Hematopoietic multipotent progenitor cell (in vitro differentiated cells): ENCODE data around the gene FIG4. TPM values are rescaled to one million over a fixed set of nuclear protein-coding genes. Genes with fewer than 3 reads are reported as not detected.

ENCODE experiments used
- DNase-seq, 3 donors: peaks; one replicate each; pipeline ENCODE4 v3.0.0-alpha.2; 2011 to 2015; ENCODE audit warnings: low read depth in 2 of 3, low spot score in 2 of 3
- total RNA-seq: library from RNA; depleted of rRNA; stranded (reverse); fragments of >200 nt; gene quantifications from one replicate; pipeline ENCODE4 v1.2.3, GENCODE V29; 2012

The FIG4 gene
- total RNA-seq, 1 donor = 8.3 TPM

DNA sequence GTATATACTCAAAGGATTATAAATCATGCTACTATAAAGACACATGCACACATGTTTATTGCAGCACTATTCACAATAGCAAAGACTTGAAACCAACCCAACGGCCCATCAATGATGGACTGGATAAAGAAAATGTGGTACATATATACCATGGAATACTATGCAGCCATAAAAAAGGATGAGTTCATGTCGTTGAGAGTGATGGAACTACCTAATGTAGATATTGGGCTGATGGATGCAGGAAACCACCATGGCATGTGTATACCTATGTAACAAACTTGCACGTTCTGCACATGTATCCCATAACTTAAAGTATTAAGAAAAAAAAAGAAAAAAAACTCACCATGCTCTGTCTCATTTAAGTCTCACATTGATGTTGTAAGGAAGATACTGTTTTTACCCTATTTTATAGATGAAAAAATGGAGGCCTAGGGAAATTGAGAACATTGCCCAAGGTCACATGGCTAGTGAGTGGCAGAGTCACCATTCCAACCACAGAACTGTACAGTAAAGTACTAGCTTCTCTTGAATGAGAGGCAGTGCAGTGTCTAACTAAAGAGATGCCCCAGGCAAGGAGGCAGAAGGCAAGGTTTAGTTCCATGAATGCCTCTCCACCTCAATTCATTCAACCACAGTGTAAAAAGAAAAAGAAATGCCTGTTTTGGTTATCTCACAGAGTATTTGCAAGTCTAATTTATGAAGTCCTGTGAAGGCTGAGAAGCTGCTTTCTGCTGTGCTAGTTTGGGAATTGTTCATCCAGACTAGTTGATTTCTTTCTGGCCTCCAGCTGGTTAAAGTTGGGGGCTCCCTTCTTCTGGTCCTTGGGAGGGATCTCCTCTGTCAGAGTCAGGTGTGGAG lies 68.2 kb downstream of the FIG4 start:
- no peak for DNase-seq

DNA sequence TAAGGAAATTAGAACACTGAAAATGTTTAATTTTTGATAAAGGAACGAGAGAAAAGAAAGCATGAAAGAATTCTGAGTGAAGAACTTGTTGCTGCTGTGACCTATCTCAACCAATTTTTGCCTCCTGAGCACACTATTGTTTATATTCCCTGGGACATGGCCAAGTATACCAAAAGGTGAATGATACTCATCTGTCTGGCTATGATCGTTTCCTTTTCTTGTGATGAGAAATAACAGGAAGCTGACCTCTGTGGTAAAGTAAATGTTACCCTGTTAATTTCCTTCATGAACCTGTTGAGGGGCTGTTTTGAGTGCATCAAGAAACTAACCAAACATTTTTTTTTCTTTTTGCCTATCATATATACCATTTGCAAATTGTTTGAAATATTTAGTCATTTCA lies 69.1 kb downstream of the FIG4 start:
- peak in 1 of 3 donors; percentile 3 for DNase-seq

DNA sequence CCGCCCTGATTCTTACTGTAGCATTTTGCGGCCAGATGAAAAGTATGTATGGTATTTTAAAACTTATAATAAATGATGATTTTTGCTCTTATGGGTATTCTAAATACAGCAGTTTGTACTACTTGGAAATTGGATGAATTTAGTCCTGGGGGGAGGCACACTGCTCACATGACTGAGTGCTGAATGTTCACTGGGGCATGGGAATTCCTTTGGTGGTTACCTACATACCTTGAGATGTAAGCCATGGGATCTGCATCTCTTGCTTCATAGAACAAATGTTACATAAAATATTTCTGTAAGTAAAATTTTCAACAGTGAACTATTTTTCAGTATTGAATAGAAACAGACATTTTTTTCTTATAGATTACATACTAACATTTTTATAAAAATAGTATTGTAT lies 71.1 kb downstream of the FIG4 start:
- DNase-seq = no peak

DNA sequence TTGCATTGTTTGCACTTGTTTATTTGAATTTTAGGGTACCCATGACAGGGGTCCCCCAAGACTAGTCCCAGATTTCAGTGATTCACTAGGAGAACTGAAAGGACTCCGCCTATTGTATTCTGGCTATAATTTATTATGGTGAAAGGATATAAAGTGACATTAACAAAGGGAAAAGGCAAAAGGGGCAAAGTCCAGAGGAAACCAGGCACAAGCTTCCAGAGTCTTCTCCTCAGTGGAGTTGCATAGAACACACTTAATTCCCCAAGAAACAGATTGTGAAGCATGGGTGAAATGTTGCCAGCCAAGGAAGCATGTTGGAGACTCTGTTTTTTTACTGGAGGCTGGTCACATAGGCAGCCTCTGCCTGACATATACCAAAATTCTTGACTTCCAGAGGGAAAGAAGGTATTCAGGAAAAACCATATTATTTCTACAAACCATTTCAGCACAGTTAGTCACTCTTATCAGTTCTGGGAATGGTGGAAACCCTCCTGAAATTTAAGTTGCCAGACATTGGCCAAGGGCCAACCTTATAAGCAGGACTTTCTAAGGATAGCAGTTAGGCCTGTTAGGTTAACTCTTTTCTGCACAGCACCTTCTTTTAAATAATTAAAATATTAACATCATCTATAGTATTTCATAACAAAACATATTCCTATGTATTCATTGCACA lies 71.8 kb downstream of the FIG4 start:
- no peak for DNase-seq

DNA sequence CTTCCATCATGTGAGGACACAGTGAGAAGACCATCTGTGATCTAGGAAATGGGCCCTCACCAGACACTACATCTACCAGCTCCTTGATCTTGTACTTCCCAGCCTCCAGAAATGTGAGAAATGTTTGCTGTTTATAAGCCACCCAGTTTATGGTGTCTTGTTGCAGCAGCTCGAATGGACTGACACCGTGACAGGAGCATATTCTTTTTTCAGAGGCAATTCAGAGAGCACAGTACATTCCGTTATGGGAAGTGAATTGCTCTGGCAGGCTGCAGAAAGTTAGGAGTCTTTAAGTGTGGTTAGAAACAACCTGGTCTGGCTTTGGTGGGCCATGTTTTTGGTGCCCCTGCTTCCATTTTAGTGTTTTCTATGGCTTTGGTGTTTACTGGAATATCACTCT lies 75.1 kb downstream of the FIG4 start:
- no peak for DNase-seq

DNA sequence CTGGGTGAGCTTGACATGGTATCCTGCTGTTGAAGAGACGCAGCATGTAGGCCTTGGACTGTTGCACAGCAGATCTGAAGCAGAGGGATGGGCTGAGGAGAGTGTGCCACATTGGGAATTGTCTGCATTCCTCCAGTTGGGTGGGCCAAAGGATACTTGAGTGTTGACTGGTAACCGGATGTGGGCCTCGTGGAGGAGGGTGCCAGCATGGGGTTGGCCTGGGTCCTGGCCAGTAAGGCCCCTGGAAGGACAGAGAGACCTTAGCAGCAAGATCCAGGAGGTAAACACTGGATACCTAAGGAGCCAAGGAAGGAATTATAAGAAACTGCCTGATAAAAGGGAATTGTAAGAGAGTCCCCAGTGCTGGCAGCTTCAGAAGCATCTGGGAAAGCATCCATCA lies 76.9 kb downstream of the FIG4 start:
- DNase-seq = no peak

DNA sequence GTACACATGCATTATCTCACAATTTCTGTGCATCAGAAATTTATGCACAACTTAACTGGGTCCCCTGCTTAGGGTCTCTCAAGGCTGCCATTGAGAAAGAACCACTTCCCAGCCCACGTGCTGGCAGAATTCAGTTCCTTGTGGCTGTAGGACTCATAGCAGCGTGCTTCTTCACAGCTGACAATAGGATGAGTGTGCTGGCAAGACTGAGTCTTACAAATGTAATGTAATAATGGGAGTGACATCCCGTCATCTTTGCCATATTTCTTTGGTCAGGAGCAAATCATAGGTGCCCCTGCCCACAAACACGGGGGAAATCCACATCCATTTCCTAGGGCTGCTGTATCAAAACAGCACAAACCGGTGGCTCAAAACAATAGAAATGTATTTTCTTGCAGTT lies 77.4 kb downstream of the FIG4 start:
- DNase-seq = no peak

DNA sequence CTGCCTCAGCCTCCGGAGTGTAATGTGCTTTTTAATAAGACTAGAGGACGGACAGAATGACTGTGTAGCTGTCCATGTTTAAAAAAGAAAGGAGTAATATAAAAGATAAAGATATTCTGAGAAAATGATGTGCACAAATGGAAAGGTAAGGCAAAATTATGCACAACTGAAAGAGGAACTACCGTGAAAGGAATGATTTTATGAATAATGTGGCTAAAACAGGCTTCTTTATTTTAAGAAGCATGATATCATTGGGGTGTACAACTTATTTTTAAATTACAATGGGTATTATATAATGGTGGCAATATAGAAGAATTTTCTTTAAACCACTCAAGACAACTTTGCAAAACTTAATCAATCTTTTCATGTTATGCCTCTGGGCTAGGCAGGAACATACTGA lies 78.1 kb downstream of the FIG4 start:
- DNase-seq = no peak

DNA sequence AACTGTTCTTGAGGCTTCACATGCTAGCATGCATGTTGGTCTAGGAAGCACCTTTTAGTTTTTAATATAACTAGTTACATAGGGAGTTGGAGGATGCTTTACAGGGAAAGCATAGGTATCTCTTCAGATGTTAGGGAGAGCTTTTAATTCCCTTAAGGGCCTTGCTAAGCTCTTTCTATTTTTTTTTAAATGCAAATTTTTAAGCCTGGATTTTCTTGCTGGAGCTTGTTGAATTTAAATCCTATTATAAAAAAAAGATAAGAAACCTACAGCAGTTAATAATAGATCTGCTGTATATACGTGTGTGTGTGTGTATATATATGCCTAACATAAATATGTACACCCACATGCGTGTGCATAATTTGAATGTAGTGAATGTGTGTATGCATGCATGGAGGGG lies 79.0 kb downstream of the FIG4 start:
- no peak for DNase-seq

DNA sequence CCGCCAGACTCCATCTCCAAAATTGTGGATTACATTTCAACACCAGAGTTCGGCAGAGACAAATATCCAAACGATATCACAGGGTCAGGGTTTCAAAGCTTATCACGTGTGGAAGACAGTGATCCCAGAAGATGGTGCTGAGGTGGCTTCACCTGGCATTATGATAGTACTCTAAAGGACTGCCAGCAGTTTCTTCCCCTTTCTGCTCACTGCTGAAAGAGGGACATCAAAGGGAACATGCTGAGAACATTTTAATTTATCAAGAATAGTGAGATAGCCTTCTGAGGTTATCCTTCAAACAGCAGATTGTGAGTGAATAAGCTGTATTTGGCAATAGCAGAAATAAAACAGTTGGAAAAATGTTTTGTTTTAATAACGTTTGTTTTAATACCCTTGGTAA lies 79.7 kb downstream of the FIG4 start:
- DNase-seq = no peak

DNA sequence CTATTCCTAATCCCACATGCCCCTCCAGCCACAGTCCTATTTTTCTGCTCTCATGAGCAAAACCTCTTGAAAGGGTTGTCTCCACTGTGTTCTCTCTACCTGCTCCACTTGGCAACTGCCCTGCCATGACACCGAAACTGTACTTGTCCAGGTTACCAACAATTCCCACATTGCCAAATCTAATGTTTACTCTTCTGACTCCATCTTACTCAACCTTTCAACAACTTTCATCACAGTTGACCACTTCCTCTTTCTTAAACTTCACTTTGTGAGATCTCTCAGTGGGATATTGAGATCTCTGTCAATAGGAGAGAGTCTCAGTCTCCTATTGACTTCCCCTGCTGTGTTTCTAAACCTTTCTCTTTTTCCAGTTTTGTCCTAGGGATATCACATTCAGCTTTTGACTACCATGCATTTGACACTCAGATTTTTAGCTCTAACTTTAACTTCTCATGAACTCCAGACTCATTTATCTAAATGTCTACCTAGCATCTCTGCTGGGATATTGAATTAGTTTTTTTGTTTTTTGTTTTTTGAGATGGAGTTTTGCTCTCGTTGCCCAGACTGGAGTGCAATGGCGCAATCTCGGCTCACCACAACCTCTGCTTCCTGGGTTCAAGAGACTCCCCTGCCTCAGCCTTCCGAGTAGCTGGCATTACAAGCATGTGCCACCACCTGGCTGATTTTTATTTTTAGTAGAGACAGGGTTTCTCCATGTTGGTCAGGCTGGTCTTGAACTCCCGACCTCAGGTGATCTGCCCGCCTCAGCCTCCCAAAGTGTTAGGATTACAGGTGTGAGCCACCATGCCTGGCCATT lies 81.1 kb downstream of the FIG4 start:
- DNase-seq = peak in 1 of 3 donors; percentile 11

DNA sequence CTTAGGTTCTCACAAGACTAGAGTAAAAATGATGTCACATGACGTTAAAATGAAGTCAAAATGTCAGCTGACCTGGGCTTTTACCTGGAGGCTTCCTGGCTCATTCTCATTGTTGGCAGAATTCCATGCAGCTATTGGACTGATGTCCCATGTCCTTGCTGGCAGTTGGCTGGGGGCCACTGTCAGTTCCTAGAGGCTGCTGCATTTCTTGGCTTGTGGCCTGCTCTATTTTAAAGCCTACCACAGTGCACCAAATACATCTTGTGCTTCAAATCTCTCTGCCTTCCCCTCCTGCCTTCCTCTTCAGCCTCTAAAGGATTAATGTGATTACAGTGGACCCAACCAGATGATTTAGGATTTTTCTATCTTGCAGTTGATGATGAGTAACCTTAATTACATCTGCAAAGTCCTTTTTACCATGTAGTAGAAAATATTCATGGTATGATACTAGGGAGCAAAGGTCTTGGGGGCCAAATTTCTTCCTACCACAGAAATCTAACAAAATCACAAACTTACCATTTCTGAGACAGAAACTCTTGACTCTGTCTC lies 81.9 kb downstream of the FIG4 start:
- DNase-seq = no peak

DNA sequence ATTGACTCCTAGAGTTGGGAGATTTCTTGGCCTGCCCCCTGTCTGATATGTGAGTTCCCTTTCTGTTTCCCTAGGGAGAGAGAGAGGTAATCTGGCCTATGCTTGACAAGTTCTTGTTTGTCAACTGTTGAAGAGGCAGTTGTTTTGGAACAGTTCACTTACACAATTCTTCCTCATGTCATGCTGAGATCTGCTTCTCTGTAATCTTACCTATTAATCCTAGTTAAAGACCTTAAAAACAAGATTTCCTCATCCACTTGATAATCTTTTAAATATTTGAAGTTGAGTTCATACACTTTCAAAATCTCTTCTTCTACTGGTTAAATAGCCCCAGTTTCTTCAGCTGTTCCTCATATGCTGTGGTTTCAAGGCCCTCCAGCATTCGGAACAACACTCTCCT lies 89.9 kb downstream of the FIG4 start:
- no peak for DNase-seq

DNA sequence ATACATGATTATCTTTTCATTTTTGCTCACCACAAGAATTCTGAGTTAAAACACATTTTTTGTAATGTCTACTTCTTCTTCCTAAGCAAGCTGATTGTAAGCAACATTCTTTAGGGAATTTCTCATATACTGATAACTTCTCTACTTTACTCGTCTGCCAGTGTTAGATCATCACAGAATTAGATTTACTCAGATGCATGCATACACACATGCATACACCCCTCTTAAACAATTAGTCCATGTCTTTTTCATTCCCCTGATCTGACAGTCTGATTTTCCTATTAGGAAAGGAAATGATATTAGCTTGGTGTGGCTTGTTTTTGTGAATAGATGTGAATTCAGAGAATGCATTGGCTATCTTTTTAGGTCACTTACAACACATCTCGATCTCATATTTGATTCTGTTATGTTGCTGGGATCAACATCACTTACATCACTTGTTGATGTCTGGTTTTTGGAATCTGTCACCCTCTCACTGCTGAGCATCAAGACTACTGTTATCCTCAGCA lies 91.4 kb downstream of the FIG4 start:
- DNase-seq = no peak

DNA sequence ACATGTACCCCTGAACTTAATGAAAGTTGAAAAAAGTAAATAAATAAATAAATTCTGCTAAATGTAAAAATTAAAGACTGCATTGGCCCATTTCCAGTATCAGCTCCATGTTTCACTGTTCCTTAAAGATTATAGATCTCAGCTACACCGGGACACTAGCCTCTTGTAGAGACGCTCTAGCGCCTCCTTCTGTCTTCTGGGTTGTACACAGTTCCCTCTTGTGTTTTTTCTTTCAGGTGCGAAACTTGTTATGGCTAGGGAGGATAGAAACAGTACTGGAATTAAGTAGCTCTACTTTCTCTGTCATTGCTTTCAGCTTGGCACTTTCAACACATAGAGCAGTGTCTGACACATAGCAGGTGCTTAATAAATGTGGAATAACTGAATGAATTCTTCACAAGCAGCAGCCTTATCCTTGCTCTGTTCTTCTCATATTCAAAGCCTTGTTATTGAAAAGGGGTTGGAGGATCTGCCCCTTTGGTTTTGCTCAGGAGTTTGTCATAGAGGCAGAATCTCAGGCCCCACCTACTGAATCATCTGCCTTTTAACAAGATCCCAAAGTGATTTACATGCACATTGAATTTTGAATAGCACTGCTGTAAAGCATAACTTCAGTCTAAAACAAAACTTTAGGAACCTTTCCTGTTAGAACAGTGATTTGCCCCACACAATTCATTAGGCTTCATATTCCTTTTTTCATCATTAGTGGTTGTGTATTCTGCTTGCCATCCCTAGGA lies 92.3 kb downstream of the FIG4 start:
- DNase-seq = no peak

DNA sequence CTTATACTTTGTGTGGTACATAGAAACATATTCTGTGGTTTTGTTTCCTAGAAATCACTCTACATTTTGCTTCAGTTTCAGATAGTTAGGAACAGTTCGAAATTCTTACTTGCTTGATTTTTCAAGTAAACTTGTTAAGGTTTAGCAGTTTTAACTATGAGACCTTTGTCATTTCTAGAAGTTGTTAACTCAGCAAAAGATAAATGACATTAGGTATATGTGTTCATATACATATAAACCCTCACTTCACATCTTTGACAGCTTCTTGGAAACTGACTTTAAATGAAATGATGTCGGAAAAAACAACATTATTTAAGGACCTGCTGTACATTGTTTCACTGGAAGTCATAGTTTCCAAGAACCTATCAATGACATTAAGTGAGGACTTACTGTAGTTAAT lies 96.2 kb downstream of the FIG4 start:
- DNase-seq = no peak

DNA sequence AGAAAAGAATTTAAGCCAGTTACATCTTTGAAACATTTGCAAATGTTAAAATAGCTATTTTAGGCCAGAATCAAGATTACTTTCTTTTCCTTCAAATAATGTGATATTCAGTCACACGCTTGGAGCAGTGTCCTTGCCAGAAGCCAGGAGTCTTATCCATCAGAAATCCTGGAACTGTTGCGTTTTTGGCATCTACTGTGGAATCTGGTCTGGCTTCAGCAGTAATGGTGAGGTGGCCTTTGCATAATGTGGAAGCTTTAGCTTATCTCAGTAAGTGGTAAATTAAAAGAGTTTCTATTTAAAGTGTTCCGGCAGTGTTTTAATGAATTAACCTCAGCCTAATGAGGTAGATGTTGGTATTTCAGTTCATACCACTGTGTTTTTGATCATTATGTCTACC lies 97.6 kb downstream of the FIG4 start:
- DNase-seq = no peak

DNA sequence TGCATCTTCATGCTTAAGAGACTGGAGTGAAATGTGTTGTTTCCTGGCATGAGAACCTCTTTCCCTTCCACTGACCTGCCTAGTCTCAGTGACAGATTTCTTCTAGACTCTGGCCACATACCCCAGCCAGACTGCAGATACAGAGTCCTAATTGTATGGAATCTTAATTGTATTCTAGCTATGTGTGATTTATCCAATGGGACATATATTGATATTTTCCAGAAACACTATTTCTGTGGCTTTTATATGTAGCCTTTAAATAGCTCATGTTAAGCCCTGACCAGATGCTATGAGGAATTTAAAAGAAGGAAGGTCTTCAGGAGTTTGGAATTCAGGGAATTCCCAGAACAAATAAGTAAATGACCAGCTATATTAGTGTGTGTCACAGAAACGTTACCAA lies 99.0 kb downstream of the FIG4 start:
- no peak for DNase-seq

DNA sequence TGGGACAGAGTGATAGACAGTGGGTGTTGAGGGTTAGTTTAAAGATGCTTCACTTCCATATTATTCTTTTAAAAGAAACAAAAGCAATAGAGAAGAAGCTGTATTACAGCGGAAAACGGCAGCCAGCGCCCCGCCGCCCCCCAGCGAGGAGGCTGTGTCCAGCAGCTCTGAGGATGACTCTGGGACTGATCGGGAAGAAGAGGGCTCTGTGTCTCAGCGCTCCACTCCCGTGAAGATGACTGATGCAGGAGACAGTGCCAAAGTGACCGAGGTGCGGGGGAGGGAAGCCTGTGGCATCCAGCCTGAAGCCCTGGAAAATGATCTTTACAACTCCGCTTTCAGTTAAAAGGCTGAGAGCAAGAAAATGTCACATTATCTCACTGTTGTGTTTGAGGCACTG lies 100.2 kb downstream of the FIG4 start:
- no peak for DNase-seq

DNA sequence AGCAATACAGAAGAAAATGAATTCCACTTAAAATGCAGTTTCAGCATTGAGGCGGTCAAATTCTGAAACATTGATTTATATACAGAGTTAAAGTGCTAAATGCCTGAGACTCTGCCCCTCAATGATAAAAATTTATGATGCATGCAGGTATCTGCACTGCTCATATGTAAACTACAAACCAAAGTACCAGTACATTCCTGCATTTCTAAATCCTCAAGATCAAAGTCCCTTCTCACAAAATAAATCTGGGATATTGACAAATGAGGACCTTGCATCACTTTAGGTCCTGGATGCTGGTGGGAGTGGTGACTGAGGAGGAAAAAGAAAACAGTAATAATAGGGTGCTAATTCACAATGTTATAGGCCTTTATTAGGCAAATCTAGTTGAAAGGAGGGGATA lies 101.9 kb downstream of the FIG4 start:
- no peak for DNase-seq
